G401 (cell line): ENCODE measurements around the gene RNASEL. TPM values are rescaled to one million over a fixed set of nuclear protein-coding genes. Genes with fewer than 3 reads are reported as not detected.

ENCODE experiments used
- DNase-seq: peaks from one replicate; pipeline ENCODE4 v3.0.0-alpha.2; 2015; ENCODE audit warnings: low spot score
- in situ Hi-C: cut with HindIII; loops from 2 replicates; pipeline ENCODE4 v1.10.0; 2016; ENCODE audit warnings: low sequenced_read_pairs, mixed read lengths
- total RNA-seq: library from RNA; depleted of rRNA; stranded (reverse); fragments of >200 nt; shearing (Covaris generic); gene quantifications from 2 replicates; pipeline ENCODE4 v1.2.3, GENCODE V29; 2014

The RNASEL gene
- total RNA-seq, 1 experiment from 2014 or later, result not detected

DNA sequence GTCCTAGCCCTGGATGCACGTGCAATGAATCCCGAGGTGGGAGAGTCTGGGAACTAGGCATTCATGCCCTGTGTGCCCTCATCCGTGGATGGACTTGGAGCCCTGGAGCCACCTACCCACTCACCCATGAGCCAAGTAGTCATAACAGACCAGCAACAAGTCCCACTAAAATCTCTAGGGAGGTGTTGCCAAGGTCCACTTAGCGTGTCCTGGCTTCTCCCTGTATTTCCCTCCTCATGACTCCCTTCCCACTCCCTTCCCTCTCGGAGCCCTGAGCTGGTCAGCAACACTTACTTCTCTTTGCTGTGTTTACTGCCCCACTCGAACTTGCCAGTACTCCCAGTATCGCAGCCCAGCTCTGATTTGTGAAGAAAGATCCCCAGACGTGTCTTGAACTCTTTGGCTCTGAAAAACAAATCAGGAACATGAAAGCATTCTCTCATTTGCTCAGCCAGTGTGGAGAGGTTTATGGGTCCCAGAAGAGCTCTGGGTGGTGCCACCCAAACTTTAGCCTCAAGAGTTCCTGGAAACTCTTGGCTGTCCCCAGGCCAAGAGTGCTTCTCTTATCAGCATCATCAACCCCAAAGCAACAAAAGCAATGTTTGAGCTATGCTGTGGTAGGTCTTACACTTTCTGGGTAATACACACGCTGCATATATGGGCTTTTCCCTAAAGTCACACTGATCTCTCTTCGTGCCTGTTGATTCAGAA lies 14.0 kb upstream of the RNASEL start:
- no peak for DNase-seq
- in situ Hi-C loops, result no loop called here

DNA sequence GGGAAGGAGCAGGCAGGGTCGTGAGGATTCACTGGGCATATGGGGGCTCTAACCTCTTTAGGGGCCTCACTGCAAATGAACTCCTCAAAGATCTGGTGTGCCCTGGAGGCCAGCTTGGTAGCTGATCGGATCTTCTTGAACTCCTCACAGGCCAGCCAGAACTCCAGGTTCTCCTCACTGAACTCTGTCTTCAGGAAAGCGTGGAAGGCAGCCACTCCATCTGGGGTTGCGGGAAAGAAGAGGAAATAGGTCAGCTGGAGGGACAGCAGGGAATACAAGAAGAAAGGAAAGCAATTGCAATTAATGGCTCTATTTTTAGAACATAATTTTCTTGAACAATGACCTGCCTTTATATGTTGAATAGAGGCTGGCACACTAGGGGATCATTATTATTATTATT lies 12.9 kb upstream of the RNASEL start:
- in situ Hi-C loops, result no loop called here
- DNase-seq, result peak; percentile 81

GRCh38 chr1:182601416-182601786 lies 12.3 kb upstream of the RNASEL start:
- DNase-seq, result peak; percentile 94
- in situ Hi-C loops, result no loop called here

DNA sequence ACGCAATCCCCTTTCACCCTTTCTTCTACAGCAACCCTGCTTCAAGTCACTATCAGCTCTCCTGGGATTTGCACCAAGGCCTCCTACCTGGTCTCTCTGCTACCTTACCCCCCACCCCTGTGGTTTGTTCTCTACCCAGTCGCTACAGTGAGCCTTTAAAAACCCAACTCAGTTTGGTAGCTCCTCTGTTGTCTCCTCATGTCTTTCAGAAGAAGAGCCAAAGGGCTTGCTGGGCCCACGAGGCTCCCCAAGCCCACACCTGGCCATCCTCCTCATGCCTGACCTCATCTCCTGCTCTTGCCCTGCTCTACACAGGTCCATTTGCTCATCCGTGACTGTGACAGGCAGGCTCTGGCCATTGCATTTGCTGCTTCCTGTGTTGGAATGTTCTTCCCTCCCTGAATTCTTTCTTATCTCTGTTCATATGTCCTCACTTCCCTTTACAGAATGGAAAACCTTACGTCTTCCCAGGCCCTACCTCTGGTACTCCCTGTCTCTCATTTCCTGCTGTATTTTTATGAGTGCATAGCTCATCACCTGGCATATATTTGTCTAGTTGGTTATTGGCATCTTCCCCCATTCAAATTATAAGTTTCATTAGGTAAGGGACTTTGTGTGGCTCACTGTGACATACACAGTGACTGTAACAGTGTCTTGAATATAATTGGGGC lies 11.8 kb upstream of the RNASEL start:
- in situ Hi-C loops, result no loop called here
- no peak for DNase-seq

GRCh38 chr1:182600036-182600713 lies 11.1 kb upstream of the RNASEL start:
- DNase-seq, result no peak
- in situ Hi-C loops, result no loop called here

GRCh38 chr1:182599339-182599738 lies 10.3 kb upstream of the RNASEL start:
- in situ Hi-C loops, result loop anchor here (10.0 kb wide), 1 partner anchor 225 kb away; no protein-coding TSS in a partner anchor
- no peak for DNase-seq

- DNase-seq, result no peak
- in situ Hi-C loops, result loop anchor here (10.0 kb wide), 1 partner anchor 227 kb away; no protein-coding TSS in a partner anchor
These were observed 9.2 kb upstream of the RNASEL start for GRCh38 chr1:182598296-182598695.

GRCh38 chr1:182596934-182597333 lies 7.9 kb upstream of the RNASEL start:
- no peak for DNase-seq
- in situ Hi-C loops, result loop anchor here (10.0 kb wide), 1 partner anchor 228 kb away; no protein-coding TSS in a partner anchor

DNA sequence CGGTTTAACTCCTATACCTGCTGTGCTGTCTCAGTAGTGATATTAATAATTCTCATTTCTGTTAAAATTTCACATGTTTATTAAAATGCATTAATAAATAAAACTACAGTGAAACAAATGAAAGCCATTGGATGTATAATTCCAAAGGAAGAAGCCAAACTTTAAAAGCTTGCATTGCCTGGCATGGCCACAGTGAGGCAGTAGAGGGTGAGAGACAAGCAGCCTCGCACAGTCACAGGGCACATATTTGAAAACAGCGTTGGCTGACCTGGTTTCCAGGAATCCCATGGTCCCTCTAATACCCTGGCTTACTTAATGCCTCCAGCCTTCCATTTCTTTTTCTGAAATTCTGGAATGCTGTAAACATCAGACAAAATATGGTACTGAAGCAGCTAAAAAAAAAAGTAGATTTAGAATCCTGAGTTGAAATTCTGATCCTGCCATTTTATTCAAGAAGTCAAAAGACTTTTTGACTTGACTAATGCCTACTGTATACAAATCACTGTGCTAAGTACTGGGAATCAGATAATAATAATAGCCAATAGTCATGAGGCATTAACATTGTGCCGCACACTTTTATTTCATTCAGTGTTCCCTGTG lies 6.7 kb upstream of the RNASEL start:
- in situ Hi-C loops, result loop anchor here (10.0 kb wide), 1 partner anchor 229 kb away; no protein-coding TSS in a partner anchor
- peak; percentile 59 for DNase-seq

- in situ Hi-C loops, result loop anchor here (10.0 kb wide), 1 partner anchor 235 kb away; no protein-coding TSS in a partner anchor
- DNase-seq, result no peak
These were observed 875 bp upstream of the RNASEL start for GRCh38 chr1:182589931-182590330.

DNA sequence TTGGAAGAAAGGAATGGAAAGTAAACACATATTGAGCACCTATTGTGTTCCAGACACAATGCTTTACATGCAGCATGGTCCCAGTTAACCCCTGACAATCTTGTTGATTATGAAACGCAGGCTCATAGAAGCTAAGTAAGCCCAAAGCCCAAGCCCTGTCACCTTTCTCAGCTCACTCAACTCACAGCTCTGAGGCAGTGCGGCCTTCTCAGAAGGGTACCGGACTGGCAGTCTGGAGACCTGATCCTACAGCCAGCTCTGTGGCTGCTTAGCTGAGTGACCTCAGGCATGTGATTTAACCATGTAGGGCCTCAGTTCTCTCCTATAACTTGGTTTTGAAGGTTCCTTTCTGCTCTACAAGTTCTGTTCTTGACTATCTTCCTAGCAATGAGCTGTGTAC lies 464 bp upstream of the RNASEL start:
- in situ Hi-C loops, result no loop called here
- DNase-seq, result no peak

- in situ Hi-C loops, result no loop called here
These were observed 1.2 kb downstream of the RNASEL start for GRCh38 chr1:182587666-182588499.

DNA sequence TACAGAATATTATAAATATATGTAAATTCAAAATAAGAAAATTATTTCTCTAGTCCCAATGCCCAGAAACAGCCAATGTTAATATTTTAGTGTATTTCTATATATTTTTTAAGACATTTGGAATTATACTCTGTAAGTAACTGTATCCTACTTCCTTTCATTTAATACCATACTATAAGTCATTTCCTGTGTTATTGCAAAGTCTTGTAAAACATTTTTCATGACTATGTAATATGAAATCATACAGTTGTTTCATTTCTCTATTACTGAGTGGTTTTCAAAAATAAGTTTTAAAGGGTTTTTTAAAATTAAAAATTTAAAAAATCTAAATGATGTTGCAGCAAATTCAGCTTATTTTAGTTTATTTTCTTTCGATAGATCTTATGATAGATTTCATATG lies 2.0 kb downstream of the RNASEL start:
- in situ Hi-C loops, result no loop called here
- no peak for DNase-seq

More at GRCh38 chr1:182587666-182588499, 1.2 kb downstream of the RNASEL start:
- no peak for DNase-seq

- in situ Hi-C loops, result no loop called here
These were observed 2.7 kb downstream of the RNASEL start for GRCh38 chr1:182586380-182586779.

DNA sequence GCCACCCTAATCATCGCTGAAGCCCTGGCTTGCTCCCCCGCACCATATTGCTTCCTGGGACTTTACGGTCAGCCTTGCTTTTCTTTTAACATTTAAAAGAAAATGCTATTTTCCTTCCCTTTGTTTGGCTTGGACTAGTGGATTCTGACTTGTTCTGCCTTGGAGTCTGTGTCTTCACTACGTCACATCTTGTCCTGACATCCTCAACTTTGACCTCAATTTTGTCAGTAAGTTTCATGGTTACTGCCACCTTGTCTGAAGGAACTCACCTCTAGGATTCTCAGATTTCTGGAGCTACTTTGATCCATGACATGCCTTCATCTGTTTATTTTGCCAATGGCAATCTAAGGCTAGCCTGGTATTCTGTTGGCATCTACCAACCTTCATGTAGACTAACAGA lies 4.3 kb downstream of the RNASEL start:
- DNase-seq, result no peak
- in situ Hi-C loops, result no loop called here

More at GRCh38 chr1:182586380-182586779, 2.7 kb downstream of the RNASEL start:
- DNase-seq, result no peak

DNA sequence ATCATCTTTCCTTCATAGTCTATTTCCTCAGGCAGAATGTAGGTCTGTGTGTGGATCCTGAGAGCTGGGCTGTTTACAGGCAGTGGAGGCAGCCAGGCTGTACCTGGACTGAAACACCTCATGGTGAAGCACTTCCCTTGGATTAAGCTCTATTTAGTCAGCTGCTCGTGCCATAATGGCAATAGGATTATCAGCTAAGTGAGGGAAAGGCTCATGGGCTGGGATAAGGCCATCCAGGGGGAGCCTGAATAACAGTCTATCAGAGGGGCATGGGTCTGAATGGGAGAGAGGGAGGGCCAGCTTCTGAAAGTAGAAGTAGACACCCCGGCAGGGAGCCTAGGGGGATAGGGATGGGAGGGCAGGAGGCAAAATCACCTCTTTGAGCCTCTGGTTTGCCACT lies 8.3 kb downstream of the RNASEL start:
- in situ Hi-C loops, result no loop called here

GRCh38 chr1:182575540-182576149 lies 13.4 kb downstream of the RNASEL start:
- in situ Hi-C loops, result no loop called here
- no peak for DNase-seq

More for the DNA sequence above, 8.3 kb downstream of the RNASEL start:
- DNase-seq, result no peak

DNA sequence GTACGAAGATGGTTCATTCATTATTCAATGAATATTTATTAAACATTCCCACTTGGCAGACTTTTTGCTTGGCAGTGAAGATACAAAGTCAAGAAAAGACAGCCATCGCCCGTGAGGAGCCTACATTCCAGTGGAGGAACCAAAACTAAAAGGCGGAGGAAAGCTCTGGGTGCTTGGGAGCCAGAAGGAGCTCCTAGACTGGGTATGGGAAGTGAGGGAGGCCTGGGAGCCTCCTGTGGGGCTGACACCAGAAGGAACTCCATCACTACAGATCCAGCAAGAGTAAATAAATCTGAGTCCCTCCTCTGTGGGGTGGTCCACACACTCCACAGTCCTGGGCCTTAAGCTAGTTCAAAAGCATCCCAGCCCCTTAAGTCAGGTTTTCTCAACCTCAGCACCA lies 14.9 kb downstream of the RNASEL start:
- no peak for DNase-seq
- in situ Hi-C loops, result no loop called here
